K562 (cell line): ENCODE results near the gene XPNPEP3. TPM values are rescaled to one million over a fixed set of nuclear protein-coding genes. Genes with fewer than 3 reads are reported as not detected.

Source experiments
- ATAC-seq: fragments of 200-7000 bp; cut with Tn5 transposase; 3 replicates; pipeline ENCODE4 v1.9.1; 2020; ENCODE audit warnings: moderate library complexity
- BruUV-seq: library from RNA; stranded (reverse); fragments of 400-500 nt; replicated peaks from 2 replicates; lab custom pipeline; 2021; lab: Mats Ljungman, UMichigan
- CTCF ChIA-PET: fragments of 300-600 bp; formaldehyde crosslinking; extraction: SDS; loops from one replicate; lab custom pipeline; 2021; ENCODE audit warnings: low intra/inter-chr PET ratio; lab: Yijun Ruan, JAX
- POLR2A ChIA-PET: fragments of 300-600, 350-650 bp; sonication (Branson Sonifier 250); formaldehyde crosslinking; extraction: SDS; loops from one replicate; lab custom pipeline; 2021; ENCODE audit warnings: antibody characterized with exemption, inconsistent platforms; lab: Yijun Ruan, JAX
- DNase-seq, 4 experiments: peaks; one replicate each; pipeline versions ENCODE4 v3.0.0 to v3.0.0-alpha.2; 2011 to 2018; ENCODE audit warnings: low spot score in 3 of 4, mixed read lengths in 3 of 4; ENCODE audit errors: extremely low read depth in 1 of 4
- FAIRE-seq: peaks from 2 replicates; lab custom pipeline; 2011; peaks lifted over from hg19 to GRCh38; lab: Jason Lieb, UNC
- H2AFZ ChIP-seq: 2 replicates; pipeline ENCODE4 v1.6.0; 2011; ENCODE audit warnings: low read depth, low read length, control low read depth, inconsistent platforms
- H3K27ac ChIP-seq: fragments of 200-600 bp; 3 replicates; pipeline ENCODE4 v1.8.0; 2011; ENCODE audit warnings: low read depth, mild to moderate bottlenecking, control low read depth, inconsistent platforms, low read length, moderate library complexity, mixed read lengths; ENCODE audit errors: extremely low read depth
- H3K27me3 ChIP-seq, 2 experiments: fragments of 300-600 bp in 1 of 2; 2 replicates in 1 of 2; 3 replicates in 1 of 2; pipeline versions ENCODE4 v1.6.0 to v1.8.0; 2011; ENCODE audit warnings: inconsistent platforms in 2 of 2, low read length in 2 of 2, mild to moderate bottlenecking in 1 of 2, mixed read lengths in 1 of 2, moderate library complexity in 1 of 2; ENCODE audit not compliant: control insufficient read depth in 2 of 2, insufficient read depth in 2 of 2
- H3K36me3 ChIP-seq: fragments of 300-600 bp; 3 replicates; pipeline ENCODE4 v1.8.0; 2011; ENCODE audit warnings: mild to moderate bottlenecking, low read length, inconsistent platforms; ENCODE audit not compliant: control insufficient read depth, insufficient read depth
- H3K4me1 ChIP-seq, 2 experiments: fragments of 200-600 bp in 1 of 2; replicated peaks in 1 of 2; 2 replicates in 1 of 2; 3 replicates in 1 of 2; pipeline versions ENCODE4 v1.5.1 to v1.8.0; 2011; ENCODE audit warnings: inconsistent platforms in 2 of 2, low read length in 2 of 2, mild to moderate bottlenecking in 1 of 2, mixed read lengths in 1 of 2, moderate library complexity in 1 of 2; ENCODE audit not compliant: control insufficient read depth in 2 of 2, insufficient read depth in 2 of 2
- H3K4me2 ChIP-seq: 2 replicates; pipeline ENCODE4 v1.6.1; 2011; ENCODE audit warnings: low read length, control low read depth, inconsistent platforms, mixed read lengths; ENCODE audit not compliant: insufficient read depth
- H3K4me3 ChIP-seq: fragments of 200-600 bp; sonication (generic), shearing (Covaris generic); 2 replicates; pipeline ENCODE4 v1.5.1; 2016; ENCODE audit warnings: control low read depth, inconsistent platforms
- H3K79me2 ChIP-seq: fragments of 200-600 bp; 3 replicates; pipeline ENCODE4 v1.8.0; 2011; ENCODE audit warnings: low read length, inconsistent platforms; ENCODE audit not compliant: control insufficient read depth, insufficient read depth
- H3K9ac ChIP-seq, 2 experiments: 2 replicates each; pipeline versions ENCODE4 v1.6.0 to v1.6.1; 2011; ENCODE audit warnings: low read depth in 2 of 2, low read length in 2 of 2, control low read depth in 1 of 2, inconsistent platforms in 1 of 2, mild to moderate bottlenecking in 1 of 2, mixed read lengths in 1 of 2; ENCODE audit not compliant: insufficient read depth in 1 of 2
- H3K9me1 ChIP-seq: one replicate; pipeline ENCODE4 v1.6.0; 2011; ENCODE audit warnings: inconsistent platforms, mild to moderate bottlenecking, low read length, moderate library complexity; ENCODE audit not compliant: control insufficient read depth, insufficient read depth
- H3K9me3 ChIP-seq: replicated peaks from 2 replicates; pipeline ENCODE4 v1.5.1; 2011; ENCODE audit warnings: low read depth, low read length, inconsistent platforms; ENCODE audit not compliant: control insufficient read depth, insufficient read depth
- H4K20me1 ChIP-seq: replicated peaks from 2 replicates; pipeline ENCODE4 v1.6.1; 2011; ENCODE audit warnings: low read length, inconsistent platforms, mixed read lengths; ENCODE audit not compliant: control insufficient read depth, insufficient read depth
- C11orf30 ChIP-seq: fragments of 450-650 bp; IDR thresholded peaks from 2 replicates; pipeline ENCODE4 v1.6.1; 2016; ENCODE audit warnings: low read depth, mild to moderate bottlenecking
- ETV1 ChIP-seq: fragments of 450-650 bp; conservative IDR thresholded peaks from 2 replicates; pipeline ENCODE4 v1.6.1; 2016; ENCODE audit warnings: missing genetic modification characterization, control low read depth, low read depth, missing compliant biosample characterization
- FOXP1 ChIP-seq: sonication (generic); formaldehyde crosslinking; IDR thresholded peaks from 2 replicates; pipeline ENCODE4 v1.8.0; 2022; ENCODE audit warnings: mild to moderate bottlenecking, missing genetic modification reagents
- HNRNPLL ChIP-seq: fragments of 200-400 bp; formaldehyde crosslinking; IDR thresholded peaks from 2 replicates; pipeline ENCODE4 v1.6.1; 2017; ENCODE audit warnings: low read length, low read depth, mild to moderate bottlenecking; ENCODE audit not compliant: poor library complexity, severe bottlenecking
- MAFG ChIP-seq: fragments of 450-650 bp; conservative IDR thresholded peaks from 2 replicates; pipeline ENCODE4 v1.6.1; 2016; ENCODE audit warnings: missing genetic modification characterization, missing compliant biosample characterization
- RBM14 ChIP-seq: fragments of 200-400 bp; formaldehyde crosslinking; IDR thresholded peaks from 2 replicates; pipeline ENCODE4 v1.6.1; 2018; ENCODE audit warnings: low read depth, mild to moderate bottlenecking, low read length, moderate library complexity, borderline replicate concordance; ENCODE audit not compliant: insufficient read depth
- TBP ChIP-seq: optimal IDR thresholded peaks from 2 replicates; pipeline ENCODE3; 2011; ENCODE audit warnings: low read depth, low read length, improper control_type of control experiment
- ZNF224 ChIP-seq: sonication (generic); formaldehyde crosslinking; IDR thresholded peaks from 2 replicates; pipeline ENCODE4 v1.8.0; 2022; ENCODE audit warnings: mild to moderate bottlenecking, missing genetic modification reagents
- ZNF316 ChIP-seq: fragments of 450-650 bp; IDR thresholded peaks from 2 replicates; pipeline ENCODE4 v1.6.1; 2016
- WGBS: fragments of 100-300 bp; shearing (Covaris generic); methylation state at CpG from one replicate; pipeline ENCODE4 v1.1.6; 2016; ENCODE audit warnings: low coverage, mixed read lengths; ENCODE audit not compliant: insufficient coverage; ENCODE audit errors: missing lambda C conversion rate; 5-methylcytosine and 5-hydroxymethylcytosine counted together
- in situ Hi-C: fragments of 300-500 bp; cut with MboI; formaldehyde crosslinking; loops from 4 replicates; pipeline ENCODE4 v1.15.0; 2018; ENCODE audit warnings: inconsistent platforms, mixed read lengths
- intact Hi-C: fragments of 100-400 bp; cut with micrococcal nuclease; formaldehyde crosslinking; loops from 2 replicates; pipeline ENCODE4 v1.14.2; 2022
- polyA plus RNA-seq, 8 experiments: library from polyadenylated mRNA; depleted of rRNA in 4 of 8; stranded (reverse) in 5 of 8; unstranded in 3 of 8; fragments of >200 nt; fragmentation: Nextera tagmentation in 2 of 8; fragmentation: Illumina TruSeq in 1 of 8; extraction: Ambion mirVana in 2 of 8; extraction: Trizol in 1 of 8; gene quantifications; 2 replicates each; pipeline versions ENCODE4 v1.2.1 to v1.2.3, GENCODE V29; 2011 to 2014; ENCODE audit warnings: inconsistent platforms in 1 of 8, missing spikeins in 1 of 8
- total RNA-seq, 7 experiments: library from RNA; depleted of rRNA in 6 of 7; stranded (reverse); fragments of >200 nt in 6 of 7; fragmentation: Illumina TruSeq in 2 of 7; extraction: Trizol in 2 of 7; gene quantifications; 2 replicates each; pipeline versions ENCODE4 v1.2.1 to v1.2.3, GENCODE V29; 2011 to 2021; ENCODE audit warnings: low replicate concordance in 1 of 7
- TF ChIP-seq, protein P1 (sequence below): fragments of 250-450 bp; sonication (Bioruptor Pico); IDR thresholded peaks from 2 replicates; pipeline ENCODE4 v1.8.0; 2021; ENCODE audit warnings: mild to moderate bottlenecking, moderate library complexity
- TF ChIP-seq, protein P2 (sequence below): fragments of 450-650 bp; IDR thresholded peaks from 2 replicates; pipeline ENCODE4 v1.6.1; 2017; ENCODE audit warnings: antibody characterized with exemption
- TF ChIP-seq, protein P3 (sequence below): fragments of 450-650 bp; IDR thresholded peaks from 2 replicates; pipeline ENCODE4 v1.6.1; 2018; ENCODE audit warnings: mild to moderate bottlenecking, low read depth; ENCODE audit not compliant: partially characterized antibody
- TF ChIP-seq, protein P4 (sequence below): fragments of 200-400 bp; formaldehyde crosslinking; IDR thresholded peaks from 2 replicates; pipeline ENCODE4 v1.6.1; 2017; ENCODE audit warnings: mild to moderate bottlenecking, low read depth, low read length, moderate library complexity

The XPNPEP3 gene
- total and polyA plus RNA-seq, 9 of the 15 experiments (the other 6 are each of a cell fraction or from before 2014, with no cell fraction given): 9.1 to 22.6 (median 15.6) TPM

DNA sequence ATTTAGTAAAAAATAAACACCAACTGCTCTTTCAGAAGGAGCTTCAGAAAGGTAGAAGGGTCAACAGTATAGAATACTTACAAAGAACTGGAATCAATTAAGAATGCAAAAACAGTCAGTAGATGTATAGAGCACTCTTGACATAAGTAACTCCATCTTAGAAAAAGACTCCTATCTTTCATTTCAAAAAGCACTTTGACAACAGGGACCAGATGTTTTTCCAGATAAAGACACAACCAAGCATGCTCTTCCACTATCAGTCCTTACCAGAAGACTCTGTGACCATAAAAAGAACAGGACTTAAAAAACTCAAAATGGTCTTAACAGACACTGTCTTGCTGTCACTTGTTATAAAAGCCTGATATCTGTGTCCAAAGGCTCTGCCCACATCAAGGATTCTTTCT is 43.0 kb upstream of the XPNPEP3 start (continued):
- TF ChIP-seq, protein P1, sequence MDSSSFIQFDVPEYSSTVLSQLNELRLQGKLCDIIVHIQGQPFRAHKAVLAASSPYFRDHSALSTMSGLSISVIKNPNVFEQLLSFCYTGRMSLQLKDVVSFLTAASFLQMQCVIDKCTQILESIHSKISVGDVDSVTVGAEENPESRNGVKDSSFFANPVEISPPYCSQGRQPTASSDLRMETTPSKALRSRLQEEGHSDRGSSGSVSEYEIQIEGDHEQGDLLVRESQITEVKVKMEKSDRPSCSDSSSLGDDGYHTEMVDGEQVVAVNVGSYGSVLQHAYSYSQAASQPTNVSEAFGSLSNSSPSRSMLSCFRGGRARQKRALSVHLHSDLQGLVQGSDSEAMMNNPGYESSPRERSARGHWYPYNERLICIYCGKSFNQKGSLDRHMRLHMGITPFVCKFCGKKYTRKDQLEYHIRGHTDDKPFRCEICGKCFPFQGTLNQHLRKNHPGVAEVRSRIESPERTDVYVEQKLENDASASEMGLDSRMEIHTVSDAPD: peak; percentile 98
- peak; percentile 43 for TF ChIP-seq TBP

DNA sequence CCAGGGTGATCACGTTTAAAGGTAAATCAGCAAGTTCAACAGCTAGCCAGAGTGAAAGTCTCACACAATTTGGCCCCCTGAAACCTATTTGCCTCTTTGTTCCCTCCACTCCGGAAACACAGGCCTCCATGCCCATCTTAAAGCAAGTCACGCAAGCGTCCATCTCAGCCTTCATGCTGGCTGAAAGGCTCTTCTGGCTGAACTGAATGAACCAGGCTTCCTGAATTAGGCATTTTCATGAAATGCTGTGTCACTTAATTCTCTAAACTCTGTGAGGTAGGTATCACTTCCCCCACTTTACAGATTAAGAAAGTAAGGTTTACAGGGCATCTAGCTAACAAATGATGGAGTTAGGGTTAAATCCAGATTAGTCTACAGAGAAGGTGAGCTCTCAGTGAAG is 39.2 kb upstream of the XPNPEP3 start:
- H3K9me1 ChIP-seq: no peaks in the 10 kb centered on the region
- ATAC-seq: peak; percentile 6; the same call in 2 of the 3 replicates
- H3K4me2 ChIP-seq: peak overlapping the region; percentile 92
- ChIA-PET CTCF (no interaction called here), POLR2A (interaction anchor here (0.6 to 1.1 kb wide), 3 partner anchors 12 to 318 kb away, joined by 3 to 4 read pairs (median 3); no protein-coding TSS in a partner anchor)
- in situ Hi-C loops: no loop called here
- no peak for FAIRE-seq
- 0% methylated on average over 4 of the region's 4 CpGs for WGBS
- intact Hi-C loops: loop anchor here (5.0 kb wide), 1 partner anchor 40 kb away; the partner anchor contains the start of genes ST13 and XPNPEP3
- H3K79me2 ChIP-seq: peaks cover 68% of the 10 kb centered on the region
- no peaks in the 10 kb centered on the region for H4K20me1 ChIP-seq
- no peaks in the 10 kb centered on the region for H3K9me3 ChIP-seq
- H3K9ac ChIP-seq: peak overlapping the region; percentile 79 to 96; a peak in 3 of 4 replicates
- no peak overlapping the region; the same call in 1 of the 2 replicates for H2AFZ ChIP-seq
- peak overlapping the region; percentile 96 for H3K4me3 ChIP-seq
- no peaks in the 10 kb centered on the region for H3K27me3 ChIP-seq
- H3K4me1 ChIP-seq: peaks cover 21% of the 10 kb centered on the region in 2 experiments; a peak in 4 of 5 replicates
- peak overlapping the region; percentile 89 for H3K27ac ChIP-seq
- DNase-seq: peak in 2 of 4 experiments; percentile 8 to 33
- BruUV-seq: no TSS peak
- peaks cover 18% of the 10 kb centered on the region for H3K36me3 ChIP-seq
- TF ChIP-seq, protein P2, sequence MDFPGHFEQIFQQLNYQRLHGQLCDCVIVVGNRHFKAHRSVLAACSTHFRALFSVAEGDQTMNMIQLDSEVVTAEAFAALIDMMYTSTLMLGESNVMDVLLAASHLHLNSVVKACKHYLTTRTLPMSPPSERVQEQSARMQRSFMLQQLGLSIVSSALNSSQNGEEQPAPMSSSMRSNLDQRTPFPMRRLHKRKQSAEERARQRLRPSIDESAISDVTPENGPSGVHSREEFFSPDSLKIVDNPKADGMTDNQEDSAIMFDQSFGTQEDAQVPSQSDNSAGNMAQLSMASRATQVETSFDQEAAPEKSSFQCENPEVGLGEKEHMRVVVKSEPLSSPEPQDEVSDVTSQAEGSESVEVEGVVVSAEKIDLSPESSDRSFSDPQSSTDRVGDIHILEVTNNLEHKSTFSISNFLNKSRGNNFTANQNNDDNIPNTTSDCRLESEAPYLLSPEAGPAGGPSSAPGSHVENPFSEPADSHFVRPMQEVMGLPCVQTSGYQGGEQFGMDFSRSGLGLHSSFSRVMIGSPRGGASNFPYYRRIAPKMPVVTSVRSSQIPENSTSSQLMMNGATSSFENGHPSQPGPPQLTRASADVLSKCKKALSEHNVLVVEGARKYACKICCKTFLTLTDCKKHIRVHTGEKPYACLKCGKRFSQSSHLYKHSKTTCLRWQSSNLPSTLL: no peak
- TF ChIP-seq, protein P3, sequence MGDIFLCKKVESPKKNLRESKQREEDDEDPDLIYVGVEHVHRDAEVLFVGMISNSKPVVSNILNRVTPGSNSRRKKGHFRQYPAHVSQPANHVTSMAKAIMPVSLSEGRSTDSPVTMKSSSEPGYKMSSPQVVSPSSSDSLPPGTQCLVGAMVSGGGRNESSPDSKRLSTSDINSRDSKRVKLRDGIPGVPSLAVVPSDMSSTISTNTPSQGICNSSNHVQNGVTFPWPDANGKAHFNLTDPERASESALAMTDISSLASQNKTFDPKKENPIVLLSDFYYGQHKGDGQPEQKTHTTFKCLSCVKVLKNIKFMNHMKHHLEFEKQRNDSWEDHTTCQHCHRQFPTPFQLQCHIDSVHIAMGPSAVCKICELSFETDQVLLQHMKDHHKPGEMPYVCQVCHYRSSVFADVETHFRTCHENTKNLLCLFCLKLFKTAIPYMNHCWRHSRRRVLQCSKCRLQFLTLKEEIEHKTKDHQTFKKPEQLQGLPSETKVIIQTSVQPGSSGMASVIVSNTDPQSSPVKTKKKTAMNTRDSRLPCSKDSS: no peak
- peak; percentile 35 for TF ChIP-seq HNRNPLL
- peak; percentile 54 for TF ChIP-seq C11orf30
- TF ChIP-seq FOXP1: no peak
- no peak for TF ChIP-seq RBM14
- TF ChIP-seq ETV1 (tag): 0 out of 2 replicates have a peak, but pooled peaks have one; percentile 3
- TF ChIP-seq ZNF224 (CRISPR knock-in tag): no peak
- peak; percentile 35; the same call in 1 of the 2 replicates for TF ChIP-seq MAFG
- TF ChIP-seq, protein P4, sequence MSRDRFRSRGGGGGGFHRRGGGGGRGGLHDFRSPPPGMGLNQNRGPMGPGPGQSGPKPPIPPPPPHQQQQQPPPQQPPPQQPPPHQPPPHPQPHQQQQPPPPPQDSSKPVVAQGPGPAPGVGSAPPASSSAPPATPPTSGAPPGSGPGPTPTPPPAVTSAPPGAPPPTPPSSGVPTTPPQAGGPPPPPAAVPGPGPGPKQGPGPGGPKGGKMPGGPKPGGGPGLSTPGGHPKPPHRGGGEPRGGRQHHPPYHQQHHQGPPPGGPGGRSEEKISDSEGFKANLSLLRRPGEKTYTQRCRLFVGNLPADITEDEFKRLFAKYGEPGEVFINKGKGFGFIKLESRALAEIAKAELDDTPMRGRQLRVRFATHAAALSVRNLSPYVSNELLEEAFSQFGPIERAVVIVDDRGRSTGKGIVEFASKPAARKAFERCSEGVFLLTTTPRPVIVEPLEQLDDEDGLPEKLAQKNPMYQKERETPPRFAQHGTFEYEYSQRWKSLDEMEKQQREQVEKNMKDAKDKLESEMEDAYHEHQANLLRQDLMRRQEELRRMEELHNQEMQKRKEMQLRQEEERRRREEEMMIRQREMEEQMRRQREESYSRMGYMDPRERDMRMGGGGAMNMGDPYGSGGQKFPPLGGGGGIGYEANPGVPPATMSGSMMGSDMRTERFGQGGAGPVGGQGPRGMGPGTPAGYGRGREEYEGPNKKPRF: no peak
- TF ChIP-seq ZNF316: peak; percentile 56; the same call in 1 of the 2 replicates
